HG03103 (cell line): Measurements from ENCODE around the gene TRIM62.

Source experiments
- ATAC-seq: cut with Tn5 transposase; IDR thresholded peaks from one replicate; pipeline ENCODE4 v1.9.1; 2021; ENCODE audit warnings: low read depth; ENCODE audit not compliant: unreplicated experiment

TRIM62 gene

GRCh38 chr1:33180911-33181890 lies 642 bp downstream of the TRIM62 start:
- ATAC-seq = peak; percentile 72

- ATAC-seq = no peak
Measured at GRCh38 chr1:33180226-33180910, 1.5 kb downstream of the TRIM62 start.

- ATAC-seq = no peak
Measured at GRCh38 chr1:33178836-33179439, 2.9 kb downstream of the TRIM62 start.

DNA sequence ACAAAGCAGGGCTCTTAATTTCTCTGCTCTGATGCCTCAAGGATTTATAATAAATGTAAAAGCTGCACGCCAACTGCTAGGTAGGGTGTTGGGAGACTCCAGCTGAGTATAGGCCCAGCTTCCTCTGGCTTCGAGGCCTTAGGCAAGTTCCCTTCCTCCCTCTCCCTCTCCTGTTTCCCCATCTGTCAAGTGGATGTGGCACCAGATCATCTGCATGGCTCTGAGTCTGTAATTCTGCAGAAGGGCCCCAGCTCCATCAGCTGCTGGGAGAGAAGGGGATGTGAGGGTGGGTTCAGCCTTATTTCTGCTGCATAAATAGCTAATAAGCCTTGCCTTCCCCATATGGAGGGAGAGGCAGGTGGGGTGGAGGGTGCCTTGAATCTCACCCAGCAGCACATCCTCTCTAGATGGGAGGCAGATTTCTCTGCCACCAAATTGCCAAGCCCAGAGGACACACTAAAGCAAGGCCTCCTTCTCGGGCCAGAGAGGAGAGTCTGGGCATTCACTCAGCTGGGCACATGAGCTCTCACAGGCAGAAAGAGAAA lies 3.8 kb downstream of the TRIM62 start:
- no peak for ATAC-seq

DNA sequence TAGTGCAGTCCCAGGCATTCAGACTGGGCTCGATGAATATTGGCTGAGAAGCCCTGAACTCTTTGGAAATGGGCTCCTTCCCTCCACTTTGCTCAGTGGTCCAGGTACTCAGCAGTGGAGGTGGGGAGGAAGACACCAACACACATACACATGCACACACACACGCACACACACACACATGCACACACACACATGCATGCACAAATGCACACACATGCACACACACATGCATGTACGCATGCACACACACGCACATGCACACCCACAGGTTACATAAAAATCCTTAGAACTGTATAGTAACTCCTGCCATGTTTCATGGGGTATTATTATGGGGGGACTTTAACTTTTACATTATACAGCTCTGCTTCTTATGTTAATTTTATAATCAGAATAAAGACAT lies 5.0 kb downstream of the TRIM62 start:
- ATAC-seq = no peak

GRCh38 chr1:33176362-33176850 lies 5.4 kb downstream of the TRIM62 start:
- no peak for ATAC-seq

DNA sequence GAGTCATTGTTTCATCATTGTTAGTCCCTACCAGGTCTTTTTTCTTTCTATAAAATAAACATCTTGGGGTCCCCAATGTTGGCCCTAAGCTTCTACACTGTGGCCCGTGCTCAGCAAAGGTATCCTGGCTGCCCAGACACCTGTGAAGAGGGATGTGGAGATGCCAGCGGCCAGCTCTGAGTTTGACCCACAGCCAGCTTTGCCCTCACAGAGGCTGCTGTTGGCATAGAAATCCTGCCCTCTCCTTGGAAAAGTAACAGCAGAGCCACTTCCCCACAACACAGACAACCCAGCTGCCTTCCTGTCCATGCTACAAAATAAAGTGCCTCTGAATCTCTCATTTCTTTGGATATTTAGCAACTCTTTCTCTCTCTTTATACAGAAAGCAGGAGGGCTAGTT lies 6.0 kb downstream of the TRIM62 start:
- no peak for ATAC-seq

- ATAC-seq = no peak
Measured at GRCh38 chr1:33173091-33173490, 8.8 kb downstream of the TRIM62 start.

DNA sequence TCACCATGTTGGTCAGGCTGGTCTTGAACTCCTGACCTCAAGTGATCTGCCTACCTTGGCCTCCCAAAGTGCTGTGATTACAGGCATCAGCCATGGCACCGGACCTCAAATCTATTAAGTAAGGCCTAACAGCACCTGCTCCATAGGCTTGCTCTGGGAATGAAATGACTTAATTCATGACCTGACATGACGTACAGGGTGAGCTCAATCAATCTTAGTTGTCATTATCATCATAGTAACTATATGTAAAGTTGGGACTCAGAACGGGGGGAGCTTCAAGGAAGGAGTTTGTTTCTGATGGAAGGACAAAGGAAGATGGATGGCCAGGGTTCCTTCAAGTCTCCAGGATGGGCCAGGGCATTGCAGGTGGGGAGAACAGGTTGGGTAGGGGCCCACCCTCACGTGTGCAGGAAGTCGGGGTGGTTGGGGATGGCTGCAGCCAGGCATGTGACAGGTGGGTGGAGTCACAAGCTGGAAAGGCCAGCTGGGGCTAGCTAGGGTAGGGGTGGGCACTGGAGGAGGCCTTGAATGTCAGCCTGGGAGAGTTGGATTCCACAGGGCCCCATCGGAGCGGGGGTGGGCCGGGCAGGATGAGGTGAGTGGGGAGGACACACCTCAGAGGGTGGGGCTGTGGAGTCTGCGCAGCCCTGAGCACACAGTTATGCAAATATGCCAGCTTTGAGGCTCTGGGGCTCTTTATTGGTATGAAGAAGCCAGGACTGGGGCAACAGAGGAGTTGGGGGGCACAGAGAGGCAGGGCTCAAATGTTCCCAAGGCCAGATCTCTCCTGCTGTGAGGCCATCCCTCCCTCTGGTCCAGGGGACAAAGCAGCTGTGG lies 9.6 kb downstream of the TRIM62 start:
- ATAC-seq = no peak

GRCh38 chr1:33170351-33171274 lies 11.2 kb downstream of the TRIM62 start:
- ATAC-seq = no peak

- no peak for ATAC-seq
Measured at GRCh38 chr1:33169290-33170055, 12.4 kb downstream of the TRIM62 start.

GRCh38 chr1:33168556-33169289 lies 13.1 kb downstream of the TRIM62 start:
- no peak for ATAC-seq

- ATAC-seq = no peak
Measured at GRCh38 chr1:33167650-33168447, 14.0 kb downstream of the TRIM62 start.

DNA sequence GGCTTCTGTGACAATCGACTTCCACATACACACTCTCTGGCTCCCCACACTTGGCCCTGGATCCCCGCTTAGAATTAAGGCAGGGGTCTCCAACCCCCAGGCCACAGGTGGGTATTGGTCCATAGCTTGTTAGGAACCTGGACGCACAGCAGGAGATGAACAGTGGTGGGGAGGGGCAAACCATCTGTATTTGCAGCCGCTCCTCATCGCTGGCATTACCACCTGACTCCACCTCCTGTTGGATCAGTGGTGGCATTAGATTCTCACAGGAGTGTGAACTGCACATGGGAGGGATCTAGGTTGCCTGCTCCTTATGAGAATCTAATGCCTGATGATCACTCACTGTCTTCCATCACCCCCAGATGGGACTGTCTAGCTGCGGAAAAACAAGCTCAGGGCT lies 16.0 kb downstream of the TRIM62 start:
- no peak for ATAC-seq

- ATAC-seq = no peak
Measured at GRCh38 chr1:33165209-33165608, 16.6 kb downstream of the TRIM62 start.

- ATAC-seq = no peak
Measured at GRCh38 chr1:33163621-33164519, 18.0 kb downstream of the TRIM62 start.
